Esophagus muscularis mucosa (tissue), 3 donors: Measurements from ENCODE around the gene GFPT2.

Source experiments
- CTCF ChIP-seq, 3 experiments: fragments of 200-600 bp in 2 of 3; fragments of 450-650 bp in 1 of 3; sonication (generic) in 2 of 3; IDR thresholded peaks; one replicate each; pipeline ENCODE4 v1.5.1; 2017 to 2019; ENCODE audit warnings: antibody characterized with exemption in 3 of 3, mild to moderate bottlenecking in 2 of 3, moderate library complexity in 1 of 3
- POLR2A ChIP-seq: fragments of 450-650 bp; IDR thresholded peaks from one replicate; pipeline ENCODE4 v1.6.1; 2017; ENCODE audit warnings: antibody characterized with exemption, moderate library complexity, mild to moderate bottlenecking, low read depth

GRCh38 chr5:180367991-180368390 lies 14.9 kb upstream of the GFPT2 start:
- TF ChIP-seq CTCF (IDR thresholded peaks at IDR 0.05) (no peak), POLR2A (no peak)
